Glutamatergic neuron (in vitro differentiated cells): ENCODE measurements around the gene RAB3D. TPM values are rescaled to one million over a fixed set of nuclear protein-coding genes. Genes with fewer than 3 reads are reported as not detected.

Experiments
- total RNA-seq: library from RNA; stranded (reverse); fragmentation: NEBNext Ultra II Directional; extraction: Animal tissue kit (Norgen Biotek cat#: 25700); gene quantifications from one replicate; pipeline ENCODE4 v1.2.1, GENCODE V29; 2021; ENCODE audit not compliant: unreplicated experiment

RAB3D gene
- total RNA-seq, 1 donor from 2014 or later = 130 TPM

Other genes with a start within 250 kb of the RAB3D start
- gene SPC24, start 183.9 kb downstream of the RAB3D start, total RNA-seq = 3.8 TPM
- 23.0 TPM for gene KANK2, start 142.1 kb downstream of the RAB3D start, total RNA-seq
- not detected for gene ANGPTL8, start 100.0 kb downstream of the RAB3D start, total RNA-seq
- 260 TPM for gene DOCK6, start 77.1 kb downstream of the RAB3D start, total RNA-seq
- not detected for gene TSPAN16, start 43.5 kb downstream of the RAB3D start, total RNA-seq
- 43.1 TPM for gene TMEM205, start 6.6 kb upstream of the RAB3D start, total RNA-seq
- gene CCDC159, start 6.9 kb upstream of the RAB3D start, total RNA-seq = 8.0 TPM
- 77.0 TPM for gene PLPPR2, start 15.8 kb upstream of the RAB3D start, total RNA-seq
- 2.1 TPM for gene SWSAP1, start 35.0 kb upstream of the RAB3D start, total RNA-seq
- 11.0 TPM for gene EPOR, start 44.7 kb upstream of the RAB3D start, total RNA-seq
- 0.66 TPM for gene RGL3, start 79.7 kb upstream of the RAB3D start, total RNA-seq
- gene ODAD3, start 95.5 kb upstream of the RAB3D start, total RNA-seq = 2.6 TPM
- 276 TPM for gene PRKCSH, start 96.0 kb upstream of the RAB3D start, total RNA-seq
- gene ELAVL3, start 141.4 kb upstream of the RAB3D start, total RNA-seq = 633 TPM
- gene ZNF653, start 166.2 kb upstream of the RAB3D start, total RNA-seq = 19.2 TPM
- gene ECSIT, start 189.5 kb upstream of the RAB3D start, total RNA-seq = 43.2 TPM
- 2.3 TPM for gene CNN1, start 199.2 kb upstream of the RAB3D start, total RNA-seq
- gene ELOF1, start 219.6 kb upstream of the RAB3D start, total RNA-seq = 50.7 TPM
- not detected for gene ACP5, start 238.0 kb upstream of the RAB3D start, total RNA-seq